ENCODE measurements around the gene IL6ST.

The IL6ST gene

GRCh38 chr5:55892479-55892878, 102.3 kb downstream of the IL6ST start:
- Histone ChIP-seq H3K36me3 (no peaks in the 10 kb centered on the region), H3K4me3 (ENCODE audit: low read depth, low read length) (no peak overlapping the region), H3K27me3 (ENCODE audit: insufficient read depth, low read depth, severe bottlenecking) (no peaks in the 10 kb centered on the region), H3K27ac (no peak overlapping the region), H3K9me3 (ENCODE audit: severe bottlenecking) (no peaks in the 10 kb centered on the region)
- no peak for TF ChIP-seq CTCF (IDR thresholded peaks at IDR 0.05; ENCODE audit: low read depth, low read length)
- DNase-seq: no peak

- no peak for DNase-seq
- Histone ChIP-seq H3K27ac (no peak overlapping the region), H3K4me3 (ENCODE audit: low read depth, low read length) (no peak overlapping the region), H3K27me3 (ENCODE audit: insufficient read depth, low read depth, severe bottlenecking) (no peaks in the 10 kb centered on the region), H3K9me3 (ENCODE audit: severe bottlenecking) (no peaks in the 10 kb centered on the region), H3K36me3 (no peaks in the 10 kb centered on the region)
- no peak for TF ChIP-seq CTCF (IDR thresholded peaks at IDR 0.05; ENCODE audit: low read depth, low read length)
Observed at GRCh38 chr5:55888205-55888604, 106.6 kb downstream of the IL6ST start.

- no peaks in the 10 kb centered on the region for H3K36me3 ChIP-seq
- DNase-seq: no peak
- no peak overlapping the region for H3K4me3 ChIP-seq (ENCODE audit: low read depth, low read length)
- H3K9me3 ChIP-seq (ENCODE audit: severe bottlenecking): no peaks in the 10 kb centered on the region
- TF ChIP-seq CTCF (IDR thresholded peaks at IDR 0.05; ENCODE audit: low read depth, low read length): no peak
- H3K27ac ChIP-seq: no peak overlapping the region
- H3K27me3 ChIP-seq (ENCODE audit: insufficient read depth, low read depth, severe bottlenecking): no peaks in the 10 kb centered on the region
Observed at GRCh38 chr5:55885359-55885758, 109.4 kb downstream of the IL6ST start.

Measured in WERI-Rb-1 (cell line).